K562 (cell line): ENCODE results near the gene SF3B4. TPM values are rescaled to one million over a fixed set of nuclear protein-coding genes. Genes with fewer than 3 reads are reported as not detected.

ENCODE experiments used
- CAMTA2 ChIP-seq: fragments of 250-450 bp; sonication (Bioruptor Pico); conservative IDR thresholded peaks from 2 replicates; pipeline ENCODE4 v1.5.1; 2022
- ELF2 ChIP-seq: fragments of 250-450 bp; sonication (Bioruptor Pico); IDR thresholded peaks from 2 replicates; pipeline ENCODE4 v1.5.0; 2021; ENCODE audit warnings: mild to moderate bottlenecking
- FOXJ3 ChIP-seq: sonication (generic); formaldehyde crosslinking; IDR thresholded peaks from 2 replicates; pipeline ENCODE4 v1.4.0; 2020; ENCODE audit warnings: mild to moderate bottlenecking, missing genetic modification reagents
- ILK ChIP-seq: fragments of 450-650 bp; IDR thresholded peaks from 2 replicates; pipeline ENCODE4 v1.6.1; 2016; ENCODE audit warnings: missing genetic modification characterization, low read depth, mild to moderate bottlenecking, missing compliant biosample characterization, moderate library complexity, borderline replicate concordance
- LEF1 ChIP-seq: fragments of 450-650 bp; IDR thresholded peaks from 2 replicates; pipeline ENCODE4 v1.6.1; 2016; ENCODE audit warnings: mild to moderate bottlenecking
- MYNN ChIP-seq, 2 experiments: sonication (generic); formaldehyde crosslinking in 1 of 2; IDR thresholded peaks; 2 replicates each; pipeline versions ENCODE4 v1.5.0 to v1.6.1; 2016 to 2020; ENCODE audit warnings: antibody characterized with exemption in 1 of 2, missing genetic modification reagents in 1 of 2
- NFATC3 ChIP-seq: fragments of 450-650 bp; IDR thresholded peaks from 2 replicates; pipeline ENCODE4 v1.6.1; 2017; ENCODE audit warnings: mild to moderate bottlenecking
- PYGO2 ChIP-seq: fragments of 450-650 bp; IDR thresholded peaks from 2 replicates; pipeline ENCODE4 v1.6.1; 2016; ENCODE audit warnings: mild to moderate bottlenecking, missing genetic modification characterization, moderate library complexity, missing compliant biosample characterization
- TBL1XR1 ChIP-seq, 2 experiments: IDR thresholded peaks; 2 replicates each; pipeline ENCODE4 v1.6.1; 2012; ENCODE audit warnings: improper control_type of control experiment in 2 of 2, low read length in 2 of 2, mild to moderate bottlenecking in 1 of 2
- TEAD4 ChIP-seq, 2 experiments: sonication (generic) in 1 of 2; formaldehyde crosslinking in 1 of 2; IDR thresholded peaks; 2 replicates each; pipeline versions ENCODE4 v1.6.1 to v1.8.0; 2012 to 2022; ENCODE audit warnings: borderline replicate concordance in 1 of 2, inconsistent platforms in 1 of 2, low read length in 1 of 2, mild to moderate bottlenecking in 1 of 2, missing genetic modification reagents in 1 of 2
- TRIM24 ChIP-seq, 2 experiments: fragments of 450-650 bp; IDR thresholded peaks; 2 replicates each; pipeline ENCODE4 v1.6.1; 2016
- ZNF592 ChIP-seq: fragments of 450-650 bp; IDR thresholded peaks from 2 replicates; pipeline ENCODE4 v1.6.1; 2017; ENCODE audit warnings: antibody characterized with exemption, mild to moderate bottlenecking
- ZNF778 ChIP-seq: fragments of 450-650 bp; formaldehyde crosslinking; IDR thresholded peaks from 2 replicates; pipeline ENCODE4 v1.4.0; 2020; ENCODE audit warnings: mild to moderate bottlenecking, moderate library complexity
- polyA plus RNA-seq, 8 experiments: library from polyadenylated mRNA; depleted of rRNA in 4 of 8; stranded (reverse) in 5 of 8; unstranded in 3 of 8; fragments of >200 nt; fragmentation: Nextera tagmentation in 2 of 8; fragmentation: Illumina TruSeq in 1 of 8; extraction: Ambion mirVana in 2 of 8; extraction: Trizol in 1 of 8; gene quantifications; 2 replicates each; pipeline versions ENCODE4 v1.2.1 to v1.2.3, GENCODE V29; 2011 to 2014; ENCODE audit warnings: inconsistent platforms in 1 of 8, missing spikeins in 1 of 8
- total RNA-seq, 7 experiments: library from RNA; depleted of rRNA in 6 of 7; stranded (reverse); fragments of >200 nt in 6 of 7; fragmentation: Illumina TruSeq in 2 of 7; extraction: Trizol in 2 of 7; gene quantifications; 2 replicates each; pipeline versions ENCODE4 v1.2.1 to v1.2.3, GENCODE V29; 2011 to 2021; ENCODE audit warnings: low replicate concordance in 1 of 7
- TF ChIP-seq, protein P1 (sequence below): sonication (generic); formaldehyde crosslinking; IDR thresholded peaks from 2 replicates; pipeline ENCODE4 v1.8.0; 2022; ENCODE audit warnings: missing genetic modification reagents, mild to moderate bottlenecking, borderline replicate concordance
- TF ChIP-seq, protein P2 (sequence below): fragments of 250-450 bp; sonication (Bioruptor Pico); IDR thresholded peaks from 2 replicates; pipeline ENCODE4 v1.4.0; 2020; ENCODE audit warnings: mild to moderate bottlenecking, moderate library complexity
- TF ChIP-seq, protein P3 (sequence below): fragments of 450-650 bp; IDR thresholded peaks from 2 replicates; pipeline ENCODE4 v1.6.1; 2017; ENCODE audit warnings: antibody characterized with exemption

The SF3B4 gene
- total and polyA plus RNA-seq, 9 of the 15 experiments (the other 6 are each of a cell fraction or from before 2014, with no cell fraction given) = 3.0 to 88.0 (median 26.1) TPM

DNA sequence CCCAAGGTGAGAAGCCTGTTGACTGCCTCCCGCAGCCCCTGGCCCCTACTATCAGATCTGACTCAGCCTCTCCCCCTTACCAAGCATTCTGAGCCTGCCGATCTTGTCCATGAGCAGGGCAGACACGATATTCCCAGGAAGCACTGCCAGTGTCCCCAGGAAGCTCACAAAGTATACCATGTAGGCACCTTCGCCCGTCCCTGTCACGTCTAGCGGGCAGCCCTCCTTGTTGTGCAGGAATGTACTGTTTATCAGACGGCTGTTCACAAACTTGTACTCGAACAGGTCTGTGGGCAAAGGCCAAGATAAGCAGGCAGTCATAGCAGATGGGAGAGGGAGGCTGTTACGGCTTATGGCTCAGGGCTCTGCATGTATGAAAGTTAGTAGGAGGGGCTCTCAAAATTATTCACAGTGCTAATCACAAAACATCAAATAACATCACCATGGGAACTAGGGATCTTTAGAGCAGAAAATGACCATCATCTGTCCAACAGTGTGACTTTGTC, 21.0 kb downstream of the SF3B4 start (continued):
- TF ChIP-seq, protein P1, sequence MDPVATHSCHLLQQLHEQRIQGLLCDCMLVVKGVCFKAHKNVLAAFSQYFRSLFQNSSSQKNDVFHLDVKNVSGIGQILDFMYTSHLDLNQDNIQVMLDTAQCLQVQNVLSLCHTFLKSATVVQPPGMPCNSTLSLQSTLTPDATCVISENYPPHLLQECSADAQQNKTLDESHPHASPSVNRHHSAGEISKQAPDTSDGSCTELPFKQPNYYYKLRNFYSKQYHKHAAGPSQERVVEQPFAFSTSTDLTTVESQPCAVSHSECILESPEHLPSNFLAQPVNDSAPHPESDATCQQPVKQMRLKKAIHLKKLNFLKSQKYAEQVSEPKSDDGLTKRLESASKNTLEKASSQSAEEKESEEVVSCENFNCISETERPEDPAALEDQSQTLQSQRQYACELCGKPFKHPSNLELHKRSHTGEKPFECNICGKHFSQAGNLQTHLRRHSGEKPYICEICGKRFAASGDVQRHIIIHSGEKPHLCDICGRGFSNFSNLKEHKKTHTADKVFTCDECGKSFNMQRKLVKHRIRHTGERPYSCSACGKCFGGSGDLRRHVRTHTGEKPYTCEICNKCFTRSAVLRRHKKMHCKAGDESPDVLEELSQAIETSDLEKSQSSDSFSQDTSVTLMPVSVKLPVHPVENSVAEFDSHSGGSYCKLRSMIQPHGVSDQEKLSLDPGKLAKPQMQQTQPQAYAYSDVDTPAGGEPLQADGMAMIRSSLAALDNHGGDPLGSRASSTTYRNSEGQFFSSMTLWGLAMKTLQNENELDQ (CRISPR knock-in tag) = no peak
- TF ChIP-seq LEF1 (peak; percentile 73; the same call in 1 of the 2 replicates), CAMTA2 (no peak), ELF2 (CRISPR knock-in tag) (no peak), FOXJ3 (CRISPR knock-in tag) (no peak), ZNF592 (peak; percentile 41; the same call in 1 of the 2 replicates), TEAD4 (IDR thresholded peaks at IDR 0.05; ENCODE audit: low read length) (peak; percentile 58), TEAD4 (CRISPR knock-in tag; IDR thresholded peaks at IDR 0.05; ENCODE audit: borderline replicate concordance) (no peak), PYGO2 (tag) (no peak), ZNF778 (no peak), MYNN (IDR thresholded peaks at IDR 0.05) (peak; percentile 16; the same call in 1 of the 2 replicates), MYNN (CRISPR knock-in tag; IDR thresholded peaks at IDR 0.05) (no peak), NFATC3 (no peak), TBL1XR1 (IDR thresholded peaks at IDR 0.05; ENCODE audit: low read length in 2 of 2) (0 out of 4 replicates have a peak, but pooled peaks of 1 of the 2 experiments have one; percentile 43), ILK (no peak), TRIM24 (IDR thresholded peaks at IDR 0.05) (peak in 1 of 2 experiments; percentile 62; a peak in 1 of 4 replicates)
- TF ChIP-seq, protein P2, sequence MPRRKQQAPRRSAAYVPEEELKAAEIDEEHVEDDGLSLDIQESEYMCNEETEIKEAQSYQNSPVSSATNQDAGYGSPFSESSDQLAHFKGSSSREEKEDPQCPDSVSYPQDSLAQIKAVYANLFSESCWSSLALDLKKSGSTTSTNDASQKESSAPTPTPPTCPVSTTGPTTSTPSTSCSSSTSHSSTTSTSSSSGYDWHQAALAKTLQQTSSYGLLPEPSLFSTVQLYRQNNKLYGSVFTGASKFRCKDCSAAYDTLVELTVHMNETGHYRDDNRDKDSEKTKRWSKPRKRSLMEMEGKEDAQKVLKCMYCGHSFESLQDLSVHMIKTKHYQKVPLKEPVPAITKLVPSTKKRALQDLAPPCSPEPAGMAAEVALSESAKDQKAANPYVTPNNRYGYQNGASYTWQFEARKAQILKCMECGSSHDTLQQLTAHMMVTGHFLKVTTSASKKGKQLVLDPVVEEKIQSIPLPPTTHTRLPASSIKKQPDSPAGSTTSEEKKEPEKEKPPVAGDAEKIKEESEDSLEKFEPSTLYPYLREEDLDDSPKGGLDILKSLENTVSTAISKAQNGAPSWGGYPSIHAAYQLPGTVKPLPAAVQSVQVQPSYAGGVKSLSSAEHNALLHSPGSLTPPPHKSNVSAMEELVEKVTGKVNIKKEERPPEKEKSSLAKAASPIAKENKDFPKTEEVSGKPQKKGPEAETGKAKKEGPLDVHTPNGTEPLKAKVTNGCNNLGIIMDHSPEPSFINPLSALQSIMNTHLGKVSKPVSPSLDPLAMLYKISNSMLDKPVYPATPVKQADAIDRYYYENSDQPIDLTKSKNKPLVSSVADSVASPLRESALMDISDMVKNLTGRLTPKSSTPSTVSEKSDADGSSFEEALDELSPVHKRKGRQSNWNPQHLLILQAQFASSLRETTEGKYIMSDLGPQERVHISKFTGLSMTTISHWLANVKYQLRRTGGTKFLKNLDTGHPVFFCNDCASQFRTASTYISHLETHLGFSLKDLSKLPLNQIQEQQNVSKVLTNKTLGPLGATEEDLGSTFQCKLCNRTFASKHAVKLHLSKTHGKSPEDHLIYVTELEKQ (CRISPR knock-in tag) = no peak
- TF ChIP-seq, protein P3, sequence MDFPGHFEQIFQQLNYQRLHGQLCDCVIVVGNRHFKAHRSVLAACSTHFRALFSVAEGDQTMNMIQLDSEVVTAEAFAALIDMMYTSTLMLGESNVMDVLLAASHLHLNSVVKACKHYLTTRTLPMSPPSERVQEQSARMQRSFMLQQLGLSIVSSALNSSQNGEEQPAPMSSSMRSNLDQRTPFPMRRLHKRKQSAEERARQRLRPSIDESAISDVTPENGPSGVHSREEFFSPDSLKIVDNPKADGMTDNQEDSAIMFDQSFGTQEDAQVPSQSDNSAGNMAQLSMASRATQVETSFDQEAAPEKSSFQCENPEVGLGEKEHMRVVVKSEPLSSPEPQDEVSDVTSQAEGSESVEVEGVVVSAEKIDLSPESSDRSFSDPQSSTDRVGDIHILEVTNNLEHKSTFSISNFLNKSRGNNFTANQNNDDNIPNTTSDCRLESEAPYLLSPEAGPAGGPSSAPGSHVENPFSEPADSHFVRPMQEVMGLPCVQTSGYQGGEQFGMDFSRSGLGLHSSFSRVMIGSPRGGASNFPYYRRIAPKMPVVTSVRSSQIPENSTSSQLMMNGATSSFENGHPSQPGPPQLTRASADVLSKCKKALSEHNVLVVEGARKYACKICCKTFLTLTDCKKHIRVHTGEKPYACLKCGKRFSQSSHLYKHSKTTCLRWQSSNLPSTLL = no peak
